K562 (cell line): ENCODE measurements around the gene WSCD2. TPM values are rescaled to one million over a fixed set of nuclear protein-coding genes. Genes with fewer than 3 reads are reported as not detected.

ENCODE experiments used
- ATAC-seq: fragments of 200-7000 bp; cut with Tn5 transposase; 3 replicates; pipeline ENCODE4 v1.9.1; 2020; ENCODE audit warnings: moderate library complexity
- BruUV-seq: library from RNA; stranded (reverse); fragments of 400-500 nt; replicated peaks from 2 replicates; lab custom pipeline; 2021; lab: Mats Ljungman, UMichigan
- CTCF ChIA-PET: fragments of 300-600 bp; formaldehyde crosslinking; extraction: SDS; loops from one replicate; lab custom pipeline; 2021; ENCODE audit warnings: low intra/inter-chr PET ratio; lab: Yijun Ruan, JAX
- POLR2A ChIA-PET: fragments of 300-600, 350-650 bp; sonication (Branson Sonifier 250); formaldehyde crosslinking; extraction: SDS; loops from one replicate; lab custom pipeline; 2021; ENCODE audit warnings: antibody characterized with exemption, inconsistent platforms; lab: Yijun Ruan, JAX
- DNase-seq, 4 experiments: peaks; one replicate each; pipeline versions ENCODE4 v3.0.0 to v3.0.0-alpha.2; 2011 to 2018; ENCODE audit warnings: low spot score in 3 of 4, mixed read lengths in 3 of 4; ENCODE audit errors: extremely low read depth in 1 of 4
- FAIRE-seq: peaks from 2 replicates; lab custom pipeline; 2011; peaks lifted over from hg19 to GRCh38; lab: Jason Lieb, UNC
- H2AFZ ChIP-seq: 2 replicates; pipeline ENCODE4 v1.6.0; 2011; ENCODE audit warnings: low read depth, low read length, control low read depth, inconsistent platforms
- H3K27ac ChIP-seq: fragments of 200-600 bp; 3 replicates; pipeline ENCODE4 v1.8.0; 2011; ENCODE audit warnings: low read depth, mild to moderate bottlenecking, control low read depth, inconsistent platforms, low read length, moderate library complexity, mixed read lengths; ENCODE audit errors: extremely low read depth
- H3K27me3 ChIP-seq, 2 experiments: fragments of 300-600 bp in 1 of 2; 2 replicates in 1 of 2; 3 replicates in 1 of 2; pipeline versions ENCODE4 v1.6.0 to v1.8.0; 2011; ENCODE audit warnings: inconsistent platforms in 2 of 2, low read length in 2 of 2, mild to moderate bottlenecking in 1 of 2, mixed read lengths in 1 of 2, moderate library complexity in 1 of 2; ENCODE audit not compliant: control insufficient read depth in 2 of 2, insufficient read depth in 2 of 2
- H3K36me3 ChIP-seq: fragments of 300-600 bp; 3 replicates; pipeline ENCODE4 v1.8.0; 2011; ENCODE audit warnings: mild to moderate bottlenecking, low read length, inconsistent platforms; ENCODE audit not compliant: control insufficient read depth, insufficient read depth
- H3K4me1 ChIP-seq, 2 experiments: fragments of 200-600 bp in 1 of 2; replicated peaks in 1 of 2; 2 replicates in 1 of 2; 3 replicates in 1 of 2; pipeline versions ENCODE4 v1.5.1 to v1.8.0; 2011; ENCODE audit warnings: inconsistent platforms in 2 of 2, low read length in 2 of 2, mild to moderate bottlenecking in 1 of 2, mixed read lengths in 1 of 2, moderate library complexity in 1 of 2; ENCODE audit not compliant: control insufficient read depth in 2 of 2, insufficient read depth in 2 of 2
- H3K4me2 ChIP-seq: 2 replicates; pipeline ENCODE4 v1.6.1; 2011; ENCODE audit warnings: low read length, control low read depth, inconsistent platforms, mixed read lengths; ENCODE audit not compliant: insufficient read depth
- H3K4me3 ChIP-seq: fragments of 200-600 bp; sonication (generic), shearing (Covaris generic); 2 replicates; pipeline ENCODE4 v1.5.1; 2016; ENCODE audit warnings: control low read depth, inconsistent platforms
- H3K79me2 ChIP-seq: fragments of 200-600 bp; 3 replicates; pipeline ENCODE4 v1.8.0; 2011; ENCODE audit warnings: low read length, inconsistent platforms; ENCODE audit not compliant: control insufficient read depth, insufficient read depth
- H3K9ac ChIP-seq, 2 experiments: 2 replicates each; pipeline versions ENCODE4 v1.6.0 to v1.6.1; 2011; ENCODE audit warnings: low read depth in 2 of 2, low read length in 2 of 2, control low read depth in 1 of 2, inconsistent platforms in 1 of 2, mild to moderate bottlenecking in 1 of 2, mixed read lengths in 1 of 2; ENCODE audit not compliant: insufficient read depth in 1 of 2
- H3K9me1 ChIP-seq: one replicate; pipeline ENCODE4 v1.6.0; 2011; ENCODE audit warnings: inconsistent platforms, mild to moderate bottlenecking, low read length, moderate library complexity; ENCODE audit not compliant: control insufficient read depth, insufficient read depth
- H3K9me3 ChIP-seq: replicated peaks from 2 replicates; pipeline ENCODE4 v1.5.1; 2011; ENCODE audit warnings: low read depth, low read length, inconsistent platforms; ENCODE audit not compliant: control insufficient read depth, insufficient read depth
- H4K20me1 ChIP-seq: replicated peaks from 2 replicates; pipeline ENCODE4 v1.6.1; 2011; ENCODE audit warnings: low read length, inconsistent platforms, mixed read lengths; ENCODE audit not compliant: control insufficient read depth, insufficient read depth
- CC2D1A ChIP-seq: fragments of 450-650 bp; IDR thresholded peaks from 2 replicates; pipeline ENCODE4 v1.6.1; 2017; ENCODE audit warnings: mild to moderate bottlenecking
- TGIF2 ChIP-seq: sonication (generic); formaldehyde crosslinking; IDR thresholded peaks from 2 replicates; pipeline ENCODE4 v1.8.1; 2022; ENCODE audit warnings: mild to moderate bottlenecking, missing genetic modification reagents, moderate library complexity
- ZBTB12 ChIP-seq: fragments of 250-450 bp; sonication (Bioruptor Pico); IDR thresholded peaks from 2 replicates; pipeline ENCODE4 v1.4.0; 2020
- ZNF561 ChIP-seq: fragments of 450-650 bp; formaldehyde crosslinking; conservative IDR thresholded peaks from 2 replicates; pipeline ENCODE4 v1.4.0; 2020; ENCODE audit warnings: mild to moderate bottlenecking, moderate library complexity
- WGBS: fragments of 100-300 bp; shearing (Covaris generic); methylation state at CpG from one replicate; pipeline ENCODE4 v1.1.6; 2016; ENCODE audit warnings: low coverage, mixed read lengths; ENCODE audit not compliant: insufficient coverage; ENCODE audit errors: missing lambda C conversion rate; 5-methylcytosine and 5-hydroxymethylcytosine counted together
- in situ Hi-C: fragments of 300-500 bp; cut with MboI; formaldehyde crosslinking; loops from 4 replicates; pipeline ENCODE4 v1.15.0; 2018; ENCODE audit warnings: inconsistent platforms, mixed read lengths
- intact Hi-C: fragments of 100-400 bp; cut with micrococcal nuclease; formaldehyde crosslinking; loops from 2 replicates; pipeline ENCODE4 v1.14.2; 2022
- polyA plus RNA-seq, 8 experiments: library from polyadenylated mRNA; depleted of rRNA in 4 of 8; stranded (reverse) in 5 of 8; unstranded in 3 of 8; fragments of >200 nt; fragmentation: Nextera tagmentation in 2 of 8; fragmentation: Illumina TruSeq in 1 of 8; extraction: Ambion mirVana in 2 of 8; extraction: Trizol in 1 of 8; gene quantifications; 2 replicates each; pipeline versions ENCODE4 v1.2.1 to v1.2.3, GENCODE V29; 2011 to 2014; ENCODE audit warnings: inconsistent platforms in 1 of 8, missing spikeins in 1 of 8
- total RNA-seq, 7 experiments: library from RNA; depleted of rRNA in 6 of 7; stranded (reverse); fragments of >200 nt in 6 of 7; fragmentation: Illumina TruSeq in 2 of 7; extraction: Trizol in 2 of 7; gene quantifications; 2 replicates each; pipeline versions ENCODE4 v1.2.1 to v1.2.3, GENCODE V29; 2011 to 2021; ENCODE audit warnings: low replicate concordance in 1 of 7
- TF ChIP-seq, protein P1 (sequence below): fragments of 250-450 bp; sonication (Bioruptor Pico); IDR thresholded peaks from 2 replicates; pipeline ENCODE4 v1.8.0; 2022; ENCODE audit warnings: moderate library complexity, mild to moderate bottlenecking, inconsistent platforms
- TF ChIP-seq, protein P2 (sequence below), 2 experiments: IDR thresholded peaks in 1 of 2; conservative IDR thresholded peaks in 1 of 2; 2 replicates each; pipeline ENCODE4 v1.6.1; 2016; ENCODE audit warnings: low read depth in 2 of 2, mild to moderate bottlenecking in 1 of 2, missing compliant biosample characterization in 1 of 2, missing genetic modification characterization in 1 of 2, moderate library complexity in 1 of 2

Gene WSCD2
- total and polyA plus RNA-seq, 9 of the 15 experiments (the other 6 are each of a cell fraction or from before 2014, with no cell fraction given), result 0.72 to 14.1 (median 4.0) TPM

GRCh38 chr12:108169708-108170107 lies 40.6 kb downstream of the WSCD2 start:
- no peak overlapping the region for H3K9ac ChIP-seq
- H3K9me1 ChIP-seq, result no peaks in the 10 kb centered on the region
- no peak overlapping the region for H3K4me2 ChIP-seq
- no peak overlapping the region for H2AFZ ChIP-seq
- no peak overlapping the region for H3K4me3 ChIP-seq
- no peaks in the 10 kb centered on the region for H3K9me3 ChIP-seq
- H3K27ac ChIP-seq, result no peak overlapping the region
- BruUV-seq, result no TSS peak
- no peaks in the 10 kb centered on the region; a peak in 1 of 5 replicates for H3K4me1 ChIP-seq
- no peak for FAIRE-seq
- ChIA-PET CTCF (no interaction called here), POLR2A (interaction anchor here (0.6 to 1.1 kb wide), 2 partner anchors 10 to 224 kb away, joined by 3 read pairs; no protein-coding TSS in a partner anchor)
- H4K20me1 ChIP-seq, result no peaks in the 10 kb centered on the region
- TF ChIP-seq CC2D1A, result no peak
- no peak for TF ChIP-seq ZBTB12 (CRISPR knock-in tag)
- TF ChIP-seq, protein P1, sequence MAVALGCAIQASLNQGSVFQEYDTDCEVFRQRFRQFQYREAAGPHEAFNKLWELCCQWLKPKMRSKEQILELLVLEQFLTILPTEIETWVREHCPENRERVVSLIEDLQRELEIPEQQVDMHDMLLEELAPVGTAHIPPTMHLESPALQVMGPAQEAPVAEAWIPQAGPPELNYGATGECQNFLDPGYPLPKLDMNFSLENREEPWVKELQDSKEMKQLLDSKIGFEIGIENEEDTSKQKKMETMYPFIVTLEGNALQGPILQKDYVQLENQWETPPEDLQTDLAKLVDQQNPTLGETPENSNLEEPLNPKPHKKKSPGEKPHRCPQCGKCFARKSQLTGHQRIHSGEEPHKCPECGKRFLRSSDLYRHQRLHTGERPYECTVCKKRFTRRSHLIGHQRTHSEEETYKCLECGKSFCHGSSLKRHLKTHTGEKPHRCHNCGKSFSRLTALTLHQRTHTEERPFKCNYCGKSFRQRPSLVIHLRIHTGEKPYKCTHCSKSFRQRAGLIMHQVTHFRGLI (CRISPR knock-in tag), result no peak
- TF ChIP-seq, protein P2, sequence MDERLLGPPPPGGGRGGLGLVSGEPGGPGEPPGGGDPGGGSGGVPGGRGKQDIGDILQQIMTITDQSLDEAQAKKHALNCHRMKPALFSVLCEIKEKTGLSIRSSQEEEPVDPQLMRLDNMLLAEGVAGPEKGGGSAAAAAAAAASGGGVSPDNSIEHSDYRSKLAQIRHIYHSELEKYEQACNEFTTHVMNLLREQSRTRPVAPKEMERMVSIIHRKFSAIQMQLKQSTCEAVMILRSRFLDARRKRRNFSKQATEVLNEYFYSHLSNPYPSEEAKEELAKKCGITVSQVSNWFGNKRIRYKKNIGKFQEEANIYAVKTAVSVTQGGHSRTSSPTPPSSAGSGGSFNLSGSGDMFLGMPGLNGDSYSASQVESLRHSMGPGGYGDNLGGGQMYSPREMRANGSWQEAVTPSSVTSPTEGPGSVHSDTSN (CRISPR knock-in tag; IDR thresholded peaks at IDR 0.05; ENCODE audit: low read depth), result no peak
- TF ChIP-seq, protein P2 (tag; conservative IDR thresholded peaks at IDR 0.05; ENCODE audit: low read depth), result no peak
- no peak for TF ChIP-seq TGIF2 (CRISPR knock-in tag)
- TF ChIP-seq ZNF561 (CRISPR knock-in tag), result no peak
- intact Hi-C loops, result no loop called here
- in situ Hi-C loops, result no loop called here
- 5% methylated on average over 2 of the region's 2 CpGs for WGBS
- no peak for ATAC-seq
- DNase-seq, result no peak
- H3K36me3 ChIP-seq, result no peaks in the 10 kb centered on the region
- H3K27me3 ChIP-seq, result no peaks in the 10 kb centered on the region; a peak in 1 of 5 replicates
- H3K79me2 ChIP-seq, result no peaks in the 10 kb centered on the region
